HG02588 (cell line): ENCODE measurements around the gene DERL2.
"Not testable (repeated sequence)": the region's sequence is repeated elsewhere in the genome, so short reads cannot be mapped to it uniquely, and the experiment has no call there.

ENCODE experiments used
- ATAC-seq: cut with Tn5 transposase; IDR thresholded peaks from one replicate; pipeline ENCODE4 v1.9.1; 2021; ENCODE audit warnings: mild to moderate bottlenecking, moderate library complexity; ENCODE audit not compliant: unreplicated experiment

Gene DERL2

GRCh38 chr17:5438716-5439445 lies 47.1 kb downstream of the DERL2 start, which contains the start of gene C1QBP:
Gene C1QBP, minus strand, starts transcription at chr17:5439155. Its CDS starts 82 bp downstream, at chr17:5439073.
- peak; percentile 81 for ATAC-seq

GRCh38 chr17:5437721-5438317 lies 48.2 kb downstream of the DERL2 start:
- no peak for ATAC-seq

- ATAC-seq: not testable (repeated sequence)
Observed at GRCh38 chr17:5435781-5436315, 50.1 kb downstream of the DERL2 start.

- no peak for ATAC-seq
Observed at GRCh38 chr17:5434984-5435383, 51.0 kb downstream of the DERL2 start.

- ATAC-seq: no peak
Observed at GRCh38 chr17:5431949-5432556, 53.9 kb downstream of the DERL2 start.

GRCh38 chr17:5431234-5431633 lies 54.7 kb downstream of the DERL2 start:
- ATAC-seq: not testable (repeated sequence)

- ATAC-seq: no peak
Observed at GRCh38 chr17:5430413-5430999, 55.5 kb downstream of the DERL2 start.

GRCh38 chr17:5429191-5429887 lies 56.6 kb downstream of the DERL2 start:
- no peak for ATAC-seq

- no peak for ATAC-seq
Observed at GRCh38 chr17:5425826-5426225, 60.2 kb downstream of the DERL2 start.

GRCh38 chr17:5424909-5425308 lies 61.1 kb downstream of the DERL2 start:
- no peak for ATAC-seq

GRCh38 chr17:5422505-5422904 lies 63.5 kb downstream of the DERL2 start:
- ATAC-seq: no peak
